HCT116 (cell line): Measurements from ENCODE around the gene C3orf22.

Source experiments
- ELF1 ChIP-seq: IDR thresholded peaks from 2 replicates; pipeline ENCODE4 v1.6.1; 2012; ENCODE audit warnings: low read depth, borderline replicate concordance
- EZH2 ChIP-seq: fragments of 200-600 bp; sonication (generic); IDR thresholded peaks from 2 replicates; pipeline ENCODE4 v1.6.1; 2017; ENCODE audit warnings: antibody characterized with exemption, mixed run types
- POLR2A ChIP-seq: IDR thresholded peaks from 2 replicates; pipeline ENCODE4 v1.7.0; 2011; ENCODE audit warnings: borderline replicate concordance; ENCODE audit not compliant: insufficient read depth, insufficient read length; ENCODE audit errors: extremely low read depth
- POLR2AphosphoS5 ChIP-seq: IDR thresholded peaks from 2 replicates; pipeline ENCODE4 v1.6.1; 2011; ENCODE audit warnings: mild to moderate bottlenecking, low read depth, low read length, moderate library complexity
- ZFX ChIP-seq: fragments of 450-650 bp; IDR thresholded peaks from 2 replicates; pipeline ENCODE4 v1.6.1; 2017
- TF ChIP-seq, protein P1 (sequence below), 3 experiments: fragments of 200-600 bp in 1 of 3; sonication (generic) in 1 of 3; IDR thresholded peaks in 2 of 3; conservative IDR thresholded peaks in 1 of 3; 2 replicates each; pipeline ENCODE4 v1.5.1; 2012 to 2017; ENCODE audit warnings: low read depth in 2 of 3, low read length in 2 of 3, antibody characterized with exemption in 1 of 3, borderline replicate concordance in 1 of 3, control low read depth in 1 of 3, mild to moderate bottlenecking in 1 of 3, mixed read lengths in 1 of 3, mixed run types in 1 of 3, moderate library complexity in 1 of 3; ENCODE audit not compliant: insufficient read depth in 1 of 3
- TF ChIP-seq, protein P2 (sequence below): IDR thresholded peaks from 2 replicates; pipeline ENCODE4 v1.6.1; 2012

DNA sequence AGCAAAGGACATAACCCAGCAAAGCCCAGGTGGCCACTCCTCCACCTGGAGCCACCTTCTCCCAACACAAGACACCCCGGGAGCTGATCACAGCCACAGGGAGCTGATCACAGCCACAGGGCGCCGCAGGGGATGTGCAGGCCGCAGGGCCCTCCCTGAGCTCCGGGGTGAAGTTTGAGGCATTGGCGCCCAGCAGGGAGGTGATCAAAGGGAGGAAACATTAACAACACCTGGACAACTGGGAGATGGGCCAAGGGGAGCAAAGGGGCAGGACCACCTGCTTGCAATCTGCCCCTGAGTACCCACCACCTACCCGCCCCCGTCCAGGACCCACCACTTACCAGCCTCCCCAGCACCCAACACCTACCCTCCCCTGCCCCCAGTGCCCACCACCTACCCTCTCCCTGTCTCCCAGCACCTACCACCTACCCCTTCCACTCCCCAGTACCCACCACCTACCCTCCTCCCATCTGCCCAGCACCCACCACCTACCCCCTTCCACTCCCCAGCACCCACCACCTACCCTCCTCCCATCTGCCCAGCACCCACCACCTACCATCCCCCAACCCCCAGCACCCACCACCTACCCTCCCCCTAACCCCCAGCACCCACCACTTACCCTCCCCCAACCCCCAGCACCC lies 43.5 kb downstream of the C3orf22 start:
- no peak for TF ChIP-seq ZFX
- no peak for TF ChIP-seq POLR2A
- TF ChIP-seq, protein P1, sequence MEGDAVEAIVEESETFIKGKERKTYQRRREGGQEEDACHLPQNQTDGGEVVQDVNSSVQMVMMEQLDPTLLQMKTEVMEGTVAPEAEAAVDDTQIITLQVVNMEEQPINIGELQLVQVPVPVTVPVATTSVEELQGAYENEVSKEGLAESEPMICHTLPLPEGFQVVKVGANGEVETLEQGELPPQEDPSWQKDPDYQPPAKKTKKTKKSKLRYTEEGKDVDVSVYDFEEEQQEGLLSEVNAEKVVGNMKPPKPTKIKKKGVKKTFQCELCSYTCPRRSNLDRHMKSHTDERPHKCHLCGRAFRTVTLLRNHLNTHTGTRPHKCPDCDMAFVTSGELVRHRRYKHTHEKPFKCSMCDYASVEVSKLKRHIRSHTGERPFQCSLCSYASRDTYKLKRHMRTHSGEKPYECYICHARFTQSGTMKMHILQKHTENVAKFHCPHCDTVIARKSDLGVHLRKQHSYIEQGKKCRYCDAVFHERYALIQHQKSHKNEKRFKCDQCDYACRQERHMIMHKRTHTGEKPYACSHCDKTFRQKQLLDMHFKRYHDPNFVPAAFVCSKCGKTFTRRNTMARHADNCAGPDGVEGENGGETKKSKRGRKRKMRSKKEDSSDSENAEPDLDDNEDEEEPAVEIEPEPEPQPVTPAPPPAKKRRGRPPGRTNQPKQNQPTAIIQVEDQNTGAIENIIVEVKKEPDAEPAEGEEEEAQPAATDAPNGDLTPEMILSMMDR (IDR thresholded peaks at IDR 0.05 in 2 of 3, conservative IDR thresholded peaks at IDR 0.05 in 1 of 3; ENCODE audit: borderline replicate concordance in 1 of 3, insufficient read depth in 1 of 3, low read depth in 2 of 3, low read length in 2 of 3): no peak
- TF ChIP-seq ELF1: no peak
- TF ChIP-seq EZH2: no peak
- TF ChIP-seq POLR2AphosphoS5: no peak
- TF ChIP-seq, protein P2, sequence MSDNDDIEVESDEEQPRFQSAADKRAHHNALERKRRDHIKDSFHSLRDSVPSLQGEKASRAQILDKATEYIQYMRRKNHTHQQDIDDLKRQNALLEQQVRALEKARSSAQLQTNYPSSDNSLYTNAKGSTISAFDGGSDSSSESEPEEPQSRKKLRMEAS: no peak
